ENCODE results near the gene AMIGO1. TPM values are rescaled to one million over a fixed set of nuclear protein-coding genes. Genes with fewer than 3 reads are reported as not detected.
A peak's percentile ranks its signal among the peaks of the same experiment; 100 is the strongest.

The AMIGO1 gene
- polyA plus RNA-seq, 1 donor = 2.0 TPM

DNA sequence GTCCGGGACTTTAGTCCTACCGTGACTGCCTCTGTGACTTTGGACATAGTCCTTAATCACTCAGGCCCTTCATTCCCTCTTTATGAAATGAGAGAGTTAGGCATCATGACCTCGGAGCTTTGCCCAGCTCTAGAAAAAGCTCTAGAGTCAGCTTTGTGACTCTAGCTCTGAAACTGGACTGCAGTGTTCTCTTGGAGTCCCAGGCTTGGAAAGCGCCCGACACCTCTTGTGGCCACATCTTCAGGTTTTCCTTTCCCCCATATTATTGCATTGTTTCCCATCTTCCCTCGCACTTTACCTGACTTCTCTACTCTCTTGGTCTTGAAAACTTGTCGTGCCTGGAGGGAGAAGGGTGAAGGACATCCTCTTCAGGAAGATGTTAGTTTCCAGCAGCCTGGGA, 12.5 kb upstream of the AMIGO1 start:
- H3K36me3 ChIP-seq (ENCODE audit: control insufficient read depth, insufficient read depth, low read length) = no peaks in the 10 kb centered on the region
- H3K4me3 ChIP-seq (ENCODE audit: low read length) = no peak overlapping the region
- H3K27me3 ChIP-seq (ENCODE audit: control insufficient read depth, insufficient read depth, low read length) = peaks cover 14% of the 10 kb centered on the region
- no peak overlapping the region for H3K27ac ChIP-seq (ENCODE audit: low read length)
- peaks cover 3% of the 10 kb centered on the region for H3K4me1 ChIP-seq (ENCODE audit: control insufficient read depth, insufficient read depth, low read length)
- WGBS (ENCODE audit: insufficient coverage, low lambda C conversion rate) = no CpG with 5 or more reads among the region's 7 CpGs
- DNase-seq = no peak
- no peaks in the 10 kb centered on the region for H3K9me3 ChIP-seq (ENCODE audit: control insufficient read depth, low read depth, low read length)

- H3K36me3 ChIP-seq (ENCODE audit: control insufficient read depth, insufficient read depth, low read length) = no peaks in the 10 kb centered on the region
- H3K9me3 ChIP-seq (ENCODE audit: control insufficient read depth, low read depth, low read length) = no peaks in the 10 kb centered on the region
- DNase-seq = no peak
- 50% methylated on average over 1 of the region's 14 CpGs for WGBS (ENCODE audit: insufficient coverage, low lambda C conversion rate)
- no peak overlapping the region for H3K4me3 ChIP-seq (ENCODE audit: low read length)
- H3K4me1 ChIP-seq (ENCODE audit: control insufficient read depth, insufficient read depth, low read length) = peaks cover 8% of the 10 kb centered on the region
- H3K27ac ChIP-seq (ENCODE audit: low read length) = no peak overlapping the region
- H3K27me3 ChIP-seq (ENCODE audit: control insufficient read depth, insufficient read depth, low read length) = peaks cover 14% of the 10 kb centered on the region
Measured at GRCh38 chr1:109521002-109521951, 11.8 kb upstream of the AMIGO1 start.

GRCh38 chr1:109517337-109517736, 7.8 kb upstream of the AMIGO1 start:
- H3K4me1 ChIP-seq (ENCODE audit: control insufficient read depth, insufficient read depth, low read length) = peaks cover 8% of the 10 kb centered on the region
- no peak for DNase-seq
- WGBS (ENCODE audit: insufficient coverage, low lambda C conversion rate) = no CpG with 5 or more reads among the region's 5 CpGs
- H3K4me3 ChIP-seq (ENCODE audit: low read length) = no peak overlapping the region
- no peak overlapping the region for H3K27ac ChIP-seq (ENCODE audit: low read length)
- peaks cover 14% of the 10 kb centered on the region for H3K27me3 ChIP-seq (ENCODE audit: control insufficient read depth, insufficient read depth, low read length)
- H3K9me3 ChIP-seq (ENCODE audit: control insufficient read depth, low read depth, low read length) = no peaks in the 10 kb centered on the region
- no peaks in the 10 kb centered on the region for H3K36me3 ChIP-seq (ENCODE audit: control insufficient read depth, insufficient read depth, low read length)

- H3K36me3 ChIP-seq (ENCODE audit: control insufficient read depth, insufficient read depth, low read length) = no peaks in the 10 kb centered on the region
- peak; percentile 55 to 87 for DNase-seq
- H3K4me3 ChIP-seq (ENCODE audit: low read length) = no peak overlapping the region
- H3K27ac ChIP-seq (ENCODE audit: low read length) = no peak overlapping the region
- H3K27me3 ChIP-seq (ENCODE audit: control insufficient read depth, insufficient read depth, low read length) = peaks cover 10% of the 10 kb centered on the region
- no peaks in the 10 kb centered on the region for H3K9me3 ChIP-seq (ENCODE audit: control insufficient read depth, low read depth, low read length)
- WGBS (ENCODE audit: insufficient coverage, low lambda C conversion rate) = no CpG with 5 or more reads among the region's 5 CpGs
- peaks cover 8% of the 10 kb centered on the region for H3K4me1 ChIP-seq (ENCODE audit: control insufficient read depth, insufficient read depth, low read length)
Measured at GRCh38 chr1:109516872-109517271, 7.3 kb upstream of the AMIGO1 start.

GRCh38 chr1:109514846-109515245, 5.3 kb upstream of the AMIGO1 start:
- Histone ChIP-seq H3K4me3 (ENCODE audit: low read length) (no peak overlapping the region), H3K4me1 (ENCODE audit: control insufficient read depth, insufficient read depth, low read length) (peaks cover 12% of the 10 kb centered on the region), H3K9me3 (ENCODE audit: control insufficient read depth, low read depth, low read length) (no peaks in the 10 kb centered on the region), H3K36me3 (ENCODE audit: control insufficient read depth, insufficient read depth, low read length) (no peaks in the 10 kb centered on the region), H3K27me3 (ENCODE audit: control insufficient read depth, insufficient read depth, low read length) (peaks cover 5% of the 10 kb centered on the region), H3K27ac (ENCODE audit: low read length) (no peak overlapping the region)
- WGBS (ENCODE audit: insufficient coverage, low lambda C conversion rate) = no CpG with 5 or more reads among the region's 3 CpGs
- DNase-seq = no peak

DNA sequence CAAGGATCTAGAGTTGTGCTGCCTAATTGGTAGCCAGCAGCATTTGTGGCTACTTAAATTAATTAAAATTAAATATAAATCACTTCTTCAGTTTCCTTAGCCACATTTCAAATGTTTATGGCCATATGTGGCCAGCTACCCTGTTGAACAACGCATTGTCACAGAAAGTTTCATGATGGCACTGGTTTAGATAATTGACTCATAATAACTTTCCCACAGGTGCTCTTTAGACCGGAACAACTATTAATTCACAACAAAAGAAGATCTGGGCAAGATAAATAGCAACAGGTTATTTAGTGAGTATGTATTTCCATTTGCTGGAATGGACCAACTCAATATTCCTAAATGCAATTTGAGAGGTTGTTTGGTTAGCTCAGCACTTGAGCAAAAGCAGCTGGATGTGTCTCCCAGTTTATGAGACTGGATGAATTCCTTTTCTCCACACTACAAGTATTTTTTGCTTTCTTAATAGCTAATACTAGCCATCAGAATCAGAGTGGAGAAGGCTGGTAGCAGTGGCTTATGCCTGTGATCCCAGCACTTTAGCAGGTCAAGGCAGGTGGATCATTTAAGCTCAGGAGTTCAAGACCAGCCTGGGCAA, 3.7 kb upstream of the AMIGO1 start:
- peaks cover 5% of the 10 kb centered on the region for H3K27me3 ChIP-seq (ENCODE audit: control insufficient read depth, insufficient read depth, low read length)
- H3K4me3 ChIP-seq (ENCODE audit: low read length) = no peak overlapping the region
- no peak overlapping the region for H3K27ac ChIP-seq (ENCODE audit: low read length)
- H3K4me1 ChIP-seq (ENCODE audit: control insufficient read depth, insufficient read depth, low read length) = peaks cover 13% of the 10 kb centered on the region
- WGBS (ENCODE audit: insufficient coverage, low lambda C conversion rate) = no CpG with 5 or more reads among the region's 2 CpGs
- H3K36me3 ChIP-seq (ENCODE audit: control insufficient read depth, insufficient read depth, low read length) = no peaks in the 10 kb centered on the region
- DNase-seq = no peak
- H3K9me3 ChIP-seq (ENCODE audit: control insufficient read depth, low read depth, low read length) = no peaks in the 10 kb centered on the region

DNA sequence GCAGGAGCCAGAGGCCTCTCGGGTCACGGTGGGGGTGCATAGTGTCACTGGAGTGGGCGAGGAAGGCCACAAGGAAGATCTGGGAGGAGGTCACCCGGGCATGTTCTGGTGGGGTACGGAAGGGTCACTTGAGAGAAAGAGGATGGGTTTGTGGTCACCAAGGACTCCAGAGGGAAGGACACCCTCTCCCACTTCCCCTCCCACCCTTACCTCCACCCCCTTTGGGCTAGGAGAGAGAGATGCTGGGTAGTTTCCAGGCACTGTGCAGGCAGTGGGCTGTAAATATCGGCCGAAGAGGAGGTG, 703 bp downstream of the AMIGO1 start:
- WGBS (ENCODE audit: insufficient coverage, low lambda C conversion rate) = no CpG with 5 or more reads among the region's 7 CpGs
- Histone ChIP-seq H3K27me3 (ENCODE audit: control insufficient read depth, insufficient read depth, low read length) (peaks cover 5% of the 10 kb centered on the region), H3K36me3 (ENCODE audit: control insufficient read depth, insufficient read depth, low read length) (peaks cover 4% of the 10 kb centered on the region), H3K4me1 (ENCODE audit: control insufficient read depth, insufficient read depth, low read length) (peaks cover 5% of the 10 kb centered on the region), H3K4me3 (ENCODE audit: low read length) (peak overlapping the region; percentile 41), H3K27ac (ENCODE audit: low read length) (no peak overlapping the region), H3K9me3 (ENCODE audit: control insufficient read depth, low read depth, low read length) (no peaks in the 10 kb centered on the region)
- DNase-seq = no peak

DNA sequence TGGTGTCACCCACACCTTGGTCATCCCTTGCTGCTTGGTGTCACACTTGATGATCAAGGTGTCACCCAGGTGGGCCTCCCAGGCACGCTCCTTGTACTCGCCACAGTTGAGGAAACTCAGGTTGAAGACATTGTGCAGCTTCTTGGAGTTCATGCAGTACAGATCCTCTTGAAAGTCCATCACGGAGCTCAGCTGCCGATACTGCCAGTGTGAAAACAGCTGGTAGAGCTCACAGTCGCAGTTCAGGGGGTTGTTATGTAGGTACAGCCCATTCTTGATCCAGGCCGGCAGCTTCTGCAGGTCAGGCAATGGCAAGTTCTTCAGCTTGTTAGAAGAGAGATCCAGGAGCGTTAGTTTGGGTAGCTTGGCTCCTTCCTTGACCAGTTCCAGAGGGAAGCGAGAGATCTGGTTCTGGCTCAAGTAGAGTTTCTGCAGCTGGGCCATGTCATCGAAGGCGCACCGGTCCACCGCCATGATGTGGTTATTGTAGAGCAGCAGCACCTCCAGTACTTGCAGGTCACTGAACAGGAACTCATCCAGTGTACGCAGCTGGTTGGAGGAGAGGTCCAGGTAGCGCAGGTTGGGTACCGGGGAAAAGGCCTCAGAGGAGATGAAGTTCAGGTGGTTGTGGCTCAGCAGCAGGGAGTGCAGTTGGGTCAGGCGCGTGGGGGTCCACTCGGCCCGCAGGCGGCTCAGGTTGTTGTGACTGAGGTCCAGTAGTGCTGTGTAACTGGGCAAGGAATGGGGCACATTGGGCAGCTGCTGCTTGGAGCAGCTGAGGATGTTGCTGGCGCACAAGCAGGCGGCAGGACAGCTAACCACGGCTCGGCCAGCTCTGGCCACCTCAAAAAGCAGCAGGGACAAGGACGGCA, 1.3 kb downstream of the AMIGO1 start:
- H3K4me3 ChIP-seq (ENCODE audit: low read length) = no peak overlapping the region
- DNase-seq = no peak
- peaks cover 4% of the 10 kb centered on the region for H3K36me3 ChIP-seq (ENCODE audit: control insufficient read depth, insufficient read depth, low read length)
- no peak overlapping the region for H3K27ac ChIP-seq (ENCODE audit: low read length)
- no CpG with 5 or more reads among the region's 25 CpGs for WGBS (ENCODE audit: insufficient coverage, low lambda C conversion rate)
- H3K9me3 ChIP-seq (ENCODE audit: control insufficient read depth, low read depth, low read length) = no peaks in the 10 kb centered on the region
- peaks cover 5% of the 10 kb centered on the region for H3K4me1 ChIP-seq (ENCODE audit: control insufficient read depth, insufficient read depth, low read length)
- H3K27me3 ChIP-seq (ENCODE audit: control insufficient read depth, insufficient read depth, low read length) = peaks cover 5% of the 10 kb centered on the region

- DNase-seq = no peak
- no peak overlapping the region for H3K27ac ChIP-seq (ENCODE audit: low read length)
- peaks cover 2% of the 10 kb centered on the region for H3K4me1 ChIP-seq (ENCODE audit: control insufficient read depth, insufficient read depth, low read length)
Measured at GRCh38 chr1:109504974-109505373, 4.6 kb downstream of the AMIGO1 start.

GRCh38 chr1:109503935-109504334, 5.6 kb downstream of the AMIGO1 start:
- peaks cover 13% of the 10 kb centered on the region for H3K36me3 ChIP-seq (ENCODE audit: control insufficient read depth, insufficient read depth, low read length)
- no peak for DNase-seq
- no peaks in the 10 kb centered on the region for H3K27me3 ChIP-seq (ENCODE audit: control insufficient read depth, insufficient read depth, low read length)
- H3K27ac ChIP-seq (ENCODE audit: low read length) = no peak overlapping the region
- no peak overlapping the region for H3K4me3 ChIP-seq (ENCODE audit: low read length)
- H3K4me1 ChIP-seq (ENCODE audit: control insufficient read depth, insufficient read depth, low read length) = peaks cover 3% of the 10 kb centered on the region
- no CpG with 5 or more reads among the region's 5 CpGs for WGBS (ENCODE audit: insufficient coverage, low lambda C conversion rate)
- no peaks in the 10 kb centered on the region for H3K9me3 ChIP-seq (ENCODE audit: control insufficient read depth, low read depth, low read length)

More at GRCh38 chr1:109504974-109505373, 4.6 kb downstream of the AMIGO1 start:
- WGBS (ENCODE audit: insufficient coverage, low lambda C conversion rate) = 80% methylated on average over 1 of the region's 1 CpG
- H3K27me3 ChIP-seq (ENCODE audit: control insufficient read depth, insufficient read depth, low read length) = no peaks in the 10 kb centered on the region
- no peak overlapping the region for H3K4me3 ChIP-seq (ENCODE audit: low read length)
- no peaks in the 10 kb centered on the region for H3K9me3 ChIP-seq (ENCODE audit: control insufficient read depth, low read depth, low read length)
- H3K36me3 ChIP-seq (ENCODE audit: control insufficient read depth, insufficient read depth, low read length) = peaks cover 13% of the 10 kb centered on the region

All from large intestine (tissue), 3 donors.